K562 (cell line): ENCODE results near the gene SMAP2. TPM values are rescaled to one million over a fixed set of nuclear protein-coding genes. Genes with fewer than 3 reads are reported as not detected.

ENCODE experiments used
- ATAC-seq: fragments of 200-7000 bp; cut with Tn5 transposase; 3 replicates; pipeline ENCODE4 v1.9.1; 2020; ENCODE audit warnings: moderate library complexity
- Bru-seq: library from RNA; stranded (reverse); fragments of 400-500 nt; gene quantifications from one replicate; lab custom pipeline; 2021; lab: Mats Ljungman, UMichigan
- BruChase-seq, 2 experiments: library from RNA; stranded (reverse); fragments of 400-500 nt; gene quantifications; one replicate each; lab custom pipeline; 2021; lab: Mats Ljungman, UMichigan
- BruUV-seq: library from RNA; stranded (reverse); fragments of 400-500 nt; replicated peaks from 2 replicates; lab custom pipeline; 2021; lab: Mats Ljungman, UMichigan
- CTCF ChIA-PET: fragments of 300-600 bp; formaldehyde crosslinking; extraction: SDS; loops from one replicate; lab custom pipeline; 2021; ENCODE audit warnings: low intra/inter-chr PET ratio; lab: Yijun Ruan, JAX
- POLR2A ChIA-PET: fragments of 300-600, 350-650 bp; sonication (Branson Sonifier 250); formaldehyde crosslinking; extraction: SDS; loops from one replicate; lab custom pipeline; 2021; ENCODE audit warnings: antibody characterized with exemption, inconsistent platforms; lab: Yijun Ruan, JAX
- DNase-seq, 4 experiments: peaks; one replicate each; pipeline versions ENCODE4 v3.0.0 to v3.0.0-alpha.2; 2011 to 2018; ENCODE audit warnings: low spot score in 3 of 4, mixed read lengths in 3 of 4; ENCODE audit errors: extremely low read depth in 1 of 4
- FAIRE-seq: peaks from 2 replicates; lab custom pipeline; 2011; peaks lifted over from hg19 to GRCh38; lab: Jason Lieb, UNC
- H2AFZ ChIP-seq: 2 replicates; pipeline ENCODE4 v1.6.0; 2011; ENCODE audit warnings: low read depth, low read length, control low read depth, inconsistent platforms
- H3K27ac ChIP-seq: fragments of 200-600 bp; 3 replicates; pipeline ENCODE4 v1.8.0; 2011; ENCODE audit warnings: low read depth, mild to moderate bottlenecking, control low read depth, inconsistent platforms, low read length, moderate library complexity, mixed read lengths; ENCODE audit errors: extremely low read depth
- H3K27me3 ChIP-seq, 2 experiments: fragments of 300-600 bp in 1 of 2; 2 replicates in 1 of 2; 3 replicates in 1 of 2; pipeline versions ENCODE4 v1.6.0 to v1.8.0; 2011; ENCODE audit warnings: inconsistent platforms in 2 of 2, low read length in 2 of 2, mild to moderate bottlenecking in 1 of 2, mixed read lengths in 1 of 2, moderate library complexity in 1 of 2; ENCODE audit not compliant: control insufficient read depth in 2 of 2, insufficient read depth in 2 of 2
- H3K36me3 ChIP-seq: fragments of 300-600 bp; 3 replicates; pipeline ENCODE4 v1.8.0; 2011; ENCODE audit warnings: mild to moderate bottlenecking, low read length, inconsistent platforms; ENCODE audit not compliant: control insufficient read depth, insufficient read depth
- H3K4me1 ChIP-seq, 2 experiments: fragments of 200-600 bp in 1 of 2; replicated peaks in 1 of 2; 2 replicates in 1 of 2; 3 replicates in 1 of 2; pipeline versions ENCODE4 v1.5.1 to v1.8.0; 2011; ENCODE audit warnings: inconsistent platforms in 2 of 2, low read length in 2 of 2, mild to moderate bottlenecking in 1 of 2, mixed read lengths in 1 of 2, moderate library complexity in 1 of 2; ENCODE audit not compliant: control insufficient read depth in 2 of 2, insufficient read depth in 2 of 2
- H3K4me2 ChIP-seq: 2 replicates; pipeline ENCODE4 v1.6.1; 2011; ENCODE audit warnings: low read length, control low read depth, inconsistent platforms, mixed read lengths; ENCODE audit not compliant: insufficient read depth
- H3K4me3 ChIP-seq: fragments of 200-600 bp; sonication (generic), shearing (Covaris generic); 2 replicates; pipeline ENCODE4 v1.5.1; 2016; ENCODE audit warnings: control low read depth, inconsistent platforms
- H3K79me2 ChIP-seq: fragments of 200-600 bp; 3 replicates; pipeline ENCODE4 v1.8.0; 2011; ENCODE audit warnings: low read length, inconsistent platforms; ENCODE audit not compliant: control insufficient read depth, insufficient read depth
- H3K9ac ChIP-seq, 2 experiments: 2 replicates each; pipeline versions ENCODE4 v1.6.0 to v1.6.1; 2011; ENCODE audit warnings: low read depth in 2 of 2, low read length in 2 of 2, control low read depth in 1 of 2, inconsistent platforms in 1 of 2, mild to moderate bottlenecking in 1 of 2, mixed read lengths in 1 of 2; ENCODE audit not compliant: insufficient read depth in 1 of 2
- H3K9me1 ChIP-seq: one replicate; pipeline ENCODE4 v1.6.0; 2011; ENCODE audit warnings: inconsistent platforms, mild to moderate bottlenecking, low read length, moderate library complexity; ENCODE audit not compliant: control insufficient read depth, insufficient read depth
- H3K9me3 ChIP-seq: replicated peaks from 2 replicates; pipeline ENCODE4 v1.5.1; 2011; ENCODE audit warnings: low read depth, low read length, inconsistent platforms; ENCODE audit not compliant: control insufficient read depth, insufficient read depth
- H4K20me1 ChIP-seq: replicated peaks from 2 replicates; pipeline ENCODE4 v1.6.1; 2011; ENCODE audit warnings: low read length, inconsistent platforms, mixed read lengths; ENCODE audit not compliant: control insufficient read depth, insufficient read depth
- TAF1 ChIP-seq: IDR thresholded peaks from 2 replicates; pipeline ENCODE4 v1.6.1; 2011; ENCODE audit warnings: mild to moderate bottlenecking, low read length, moderate library complexity; ENCODE audit not compliant: insufficient read depth, control insufficient read depth, severe bottlenecking; ENCODE audit errors: extremely low read depth
- ZBTB11 ChIP-seq, 3 experiments: fragments of 200-800 bp in 1 of 3; fragments of 250-450 bp in 1 of 3; fragments of 450-650 bp in 1 of 3; sonication (Bioruptor Pico) in 1 of 3; sonication (Bioruptor generic) in 1 of 3; formaldehyde crosslinking in 1 of 3; IDR thresholded peaks; 2 replicates each; pipeline versions ENCODE4 v1.6.1 to v1.8.0; 2016 to 2022; ENCODE audit warnings: mild to moderate bottlenecking in 2 of 3, missing genetic modification characterization in 2 of 3, missing compliant biosample characterization in 1 of 3, moderate library complexity in 1 of 3
- ZBTB2 ChIP-seq: fragments of 450-650 bp; IDR thresholded peaks from 2 replicates; pipeline ENCODE4 v1.6.1; 2016; ENCODE audit warnings: antibody characterized with exemption
- WGBS: fragments of 100-300 bp; shearing (Covaris generic); methylation state at CpG from one replicate; pipeline ENCODE4 v1.1.6; 2016; ENCODE audit warnings: low coverage, mixed read lengths; ENCODE audit not compliant: insufficient coverage; ENCODE audit errors: missing lambda C conversion rate; 5-methylcytosine and 5-hydroxymethylcytosine counted together
- in situ Hi-C: fragments of 300-500 bp; cut with MboI; formaldehyde crosslinking; loops from 4 replicates; pipeline ENCODE4 v1.15.0; 2018; ENCODE audit warnings: inconsistent platforms, mixed read lengths
- intact Hi-C: fragments of 100-400 bp; cut with micrococcal nuclease; formaldehyde crosslinking; loops from 2 replicates; pipeline ENCODE4 v1.14.2; 2022
- long read RNA-seq, 3 experiments: library from polyadenylated mRNA in 2 of 3; library from RNA in 1 of 3; unstranded in 2 of 3; stranded (forward) in 1 of 3; transcript quantifications; one replicate each; pipeline ENCODE4 v2.0.0, GENCODE V29; 2019 to 2022
- polyA minus RNA-seq, 3 experiments: library from RNA; depleted of rRNA, polyadenylated mRNA; stranded (reverse); fragments of >200 nt; gene quantifications; 2 replicates each; pipeline ENCODE4 v1.2.3, GENCODE V29; 2011
- polyA plus RNA-seq, 8 experiments: library from polyadenylated mRNA; depleted of rRNA in 4 of 8; stranded (reverse) in 5 of 8; unstranded in 3 of 8; fragments of >200 nt; fragmentation: Nextera tagmentation in 2 of 8; fragmentation: Illumina TruSeq in 1 of 8; extraction: Ambion mirVana in 2 of 8; extraction: Trizol in 1 of 8; gene quantifications; 2 replicates each; pipeline versions ENCODE4 v1.2.1 to v1.2.3, GENCODE V29; 2011 to 2014; ENCODE audit warnings: inconsistent platforms in 1 of 8, missing spikeins in 1 of 8
- total RNA-seq, 7 experiments: library from RNA; depleted of rRNA in 6 of 7; stranded (reverse); fragments of >200 nt in 6 of 7; fragmentation: Illumina TruSeq in 2 of 7; extraction: Trizol in 2 of 7; gene quantifications; 2 replicates each; pipeline versions ENCODE4 v1.2.1 to v1.2.3, GENCODE V29; 2011 to 2021; ENCODE audit warnings: low replicate concordance in 1 of 7

Gene SMAP2
- 77.4 and 118 TPM in 2 replicates for total RNA-seq (2011; cell fraction: chromatin; rRNA removed; ENCODE audit: low replicate concordance)
- 37.0 and 50.1 TPM in 2 replicates for total RNA-seq (2011; cell fraction: nucleolus; rRNA removed)
- 81.5 and 109 TPM in 2 replicates for total RNA-seq (2011; cell fraction: nucleoplasm; rRNA removed)
- total RNA-seq (2014; rRNA removed) (80.1 and 98.2 TPM in 2 replicates), total RNA-seq (2014; rRNA removed; fragmentation: Illumina TruSeq; extraction: Trizol) (94.1 and 101 TPM in 2 replicates), total RNA-seq (2015; rRNA removed; fragmentation: Illumina TruSeq; extraction: Trizol) (89.1 and 92.4 TPM in 2 replicates), total RNA-seq (2021) (109 and 117 TPM in 2 replicates), polyA plus RNA-seq (2011; rRNA removed) (114 and 124 TPM in 2 replicates), polyA plus RNA-seq (2014; fragmentation: Illumina TruSeq; extraction: Trizol) (173 and 212 TPM in 2 replicates), polyA plus RNA-seq (2014; fragmentation: Nextera tagmentation; extraction: Ambion mirVana) (10 to 100 TPM; 38.7 to 47.3 TPM), polyA plus RNA-seq (2014; rRNA removed) (89.4 and 94.7 TPM in 2 replicates), polyA minus RNA-seq (2011; rRNA and poly(A)+ RNA removed) (129 and 160 TPM in 2 replicates), Bru-seq, nascent RNA (percentile 92 among the genes with signal in this experiment), BruChase-seq, experiment 1, labeled RNA remaining after a 2-hour chase (percentile 96 among the genes with signal in this experiment), BruChase-seq, experiment 2, labeled RNA remaining after a 6-hour chase (percentile 96 among the genes with signal in this experiment)
- 98.8 and 132 TPM in 2 replicates for polyA plus RNA-seq (2011; cell fraction: cytosol; rRNA removed)
- polyA plus RNA-seq (2011; cell fraction: nucleus; rRNA removed): 81.2 and 89.1 TPM in 2 replicates
- 100 and 128 TPM in 2 replicates for polyA plus RNA-seq (2012)
- 71.4 and 74.3 TPM in 2 replicates for polyA minus RNA-seq (2011; cell fraction: cytosol; rRNA and poly(A)+ RNA removed)
- polyA minus RNA-seq (2011; cell fraction: nucleus; rRNA and poly(A)+ RNA removed): 28.4 and 48.0 TPM in 2 replicates
- long read RNA-seq, experiment 1, transcript SMAP2-202 (10 exons, 2,939 nt): major isoform, 299 of 591 reads
- long read RNA-seq, experiment 1, partial matches to known transcripts: 55 of 591 reads
- long read RNA-seq, experiment 1, other reads (novel, unspliced or antisense): 234 of 591 reads
- long read RNA-seq, experiment 2, transcript SMAP2-202 (10 exons, 2,939 nt): major isoform, 85 of 168 reads
- long read RNA-seq, experiment 2, partial matches to known transcripts: 61 of 168 reads
- long read RNA-seq, experiment 2, other reads (novel, unspliced or antisense): 22 of 168 reads
- long read RNA-seq, experiment 3, transcript SMAP2-202 (10 exons, 2,939 nt): major isoform, 12 of 31 reads
- long read RNA-seq, experiment 3, partial matches to known transcripts: 11 of 31 reads
- long read RNA-seq, experiment 3, other reads (novel, unspliced or antisense): 7 of 31 reads

GRCh38 chr1:40373323-40374283 is at the start of gene SMAP2:
Gene SMAP2 (plus strand): TSS chr1:40373727. CDS start chr1:40374121, 394 bp downstream.
- DNase-seq (peak; percentile 99 to 100 (median 100)), FAIRE-seq (peak; percentile 65), ATAC-seq (peak; percentile 90)
- H3K9me1 ChIP-seq: no peaks in the 10 kb centered on the region
- under 1% methylated on average over 58 of the region's 65 CpGs for WGBS
- H3K27ac ChIP-seq: peak within 1 kb of the TSS; percentile 75
- POLR2A ChIA-PET: interaction anchor here (0.6 to 2.9 kb wide), 10 partner anchors 9 to 316 kb away, joined by 3 to 24 read pairs (median 4); no protein-coding TSS in a partner anchor
- peak within 1 kb of the TSS; percentile 83 to 96 for H3K9ac ChIP-seq
- H3K4me2 ChIP-seq: peak within 1 kb of the TSS; percentile 89
- peaks cover 18 to 30% of the 10 kb centered on the region in 2 experiments for H3K4me1 ChIP-seq
- no peaks in the 10 kb centered on the region for H4K20me1 ChIP-seq
- peaks cover 55% of the 10 kb centered on the region for H3K79me2 ChIP-seq
- in situ Hi-C loops: no loop called here
- peaks cover 15% of the 10 kb centered on the region for H3K36me3 ChIP-seq
- CTCF ChIA-PET: no interaction called here
- no peaks in the 10 kb centered on the region for H3K27me3 ChIP-seq
- BruUV-seq: no TSS peak
- H3K9me3 ChIP-seq: no peaks in the 10 kb centered on the region
- peak within 1 kb of the TSS; percentile 95 for H2AFZ ChIP-seq
- H3K4me3 ChIP-seq: peak within 1 kb of the TSS; percentile 97
- intact Hi-C loops: no loop called here
- TF ChIP-seq TAF1: peak; percentile 70
- peak; percentile 93 for TF ChIP-seq ZBTB2
- TF ChIP-seq ZBTB11 (CRISPR knock-in tag; IDR thresholded peaks at IDR 0.05): peak in 1 of 3 experiments; percentile 7; a peak in 1 of 6 replicates
